OCI-M1 (cell line): ENCODE data around the gene RNASEH1.

ENCODE experiments used
- DNase-seq: peaks from one replicate; lab custom pipeline; 2025; lab: John Stamatoyannopoulos, UW

The RNASEH1 gene

DNA sequence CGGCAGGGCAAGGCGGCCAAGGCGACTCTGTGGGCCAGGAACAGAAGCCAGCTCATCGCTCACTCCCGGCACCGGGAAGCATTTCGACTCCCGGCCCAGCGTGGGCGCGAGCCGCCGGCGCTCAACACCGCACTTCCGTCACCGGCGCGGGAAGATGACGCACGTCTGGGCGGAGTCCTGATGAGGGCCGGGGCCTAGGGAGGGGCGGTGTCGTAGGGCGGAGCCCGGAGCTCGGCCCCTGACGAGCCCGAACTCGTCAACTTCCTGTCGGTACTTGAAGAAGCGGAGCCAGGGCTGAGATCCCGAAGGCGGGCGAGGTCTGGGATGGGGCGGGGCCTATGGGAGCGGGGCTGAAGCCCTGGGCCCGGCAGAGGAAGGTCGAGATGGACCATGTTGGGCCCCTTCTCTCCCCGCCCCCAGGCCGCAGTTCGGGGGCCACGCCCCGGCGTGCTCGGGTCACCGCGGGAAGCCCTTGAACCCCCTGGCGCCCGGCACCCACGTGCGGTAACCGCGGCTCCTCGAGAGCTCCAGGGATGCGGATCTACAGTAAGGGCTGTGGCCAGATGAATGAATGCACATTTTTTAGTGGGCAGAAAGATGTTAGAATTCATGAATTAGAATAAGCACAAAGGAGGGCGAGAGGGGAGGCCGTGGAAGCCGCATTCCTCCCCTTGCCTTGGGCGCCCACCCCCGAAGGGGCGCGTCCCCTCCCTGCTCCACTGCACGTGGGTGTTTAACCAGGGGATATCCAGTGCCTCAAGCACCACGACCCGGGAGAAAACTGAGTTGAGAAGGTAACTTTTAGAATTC is at the start of gene RNASEH1:
Gene RNASEH1, minus strand, starts transcription at position 129 of the 810 bp plus-strand sequence. Its CDS starts 73 bp downstream, at position 56.
- DNase-seq = peak; percentile 99

DNA sequence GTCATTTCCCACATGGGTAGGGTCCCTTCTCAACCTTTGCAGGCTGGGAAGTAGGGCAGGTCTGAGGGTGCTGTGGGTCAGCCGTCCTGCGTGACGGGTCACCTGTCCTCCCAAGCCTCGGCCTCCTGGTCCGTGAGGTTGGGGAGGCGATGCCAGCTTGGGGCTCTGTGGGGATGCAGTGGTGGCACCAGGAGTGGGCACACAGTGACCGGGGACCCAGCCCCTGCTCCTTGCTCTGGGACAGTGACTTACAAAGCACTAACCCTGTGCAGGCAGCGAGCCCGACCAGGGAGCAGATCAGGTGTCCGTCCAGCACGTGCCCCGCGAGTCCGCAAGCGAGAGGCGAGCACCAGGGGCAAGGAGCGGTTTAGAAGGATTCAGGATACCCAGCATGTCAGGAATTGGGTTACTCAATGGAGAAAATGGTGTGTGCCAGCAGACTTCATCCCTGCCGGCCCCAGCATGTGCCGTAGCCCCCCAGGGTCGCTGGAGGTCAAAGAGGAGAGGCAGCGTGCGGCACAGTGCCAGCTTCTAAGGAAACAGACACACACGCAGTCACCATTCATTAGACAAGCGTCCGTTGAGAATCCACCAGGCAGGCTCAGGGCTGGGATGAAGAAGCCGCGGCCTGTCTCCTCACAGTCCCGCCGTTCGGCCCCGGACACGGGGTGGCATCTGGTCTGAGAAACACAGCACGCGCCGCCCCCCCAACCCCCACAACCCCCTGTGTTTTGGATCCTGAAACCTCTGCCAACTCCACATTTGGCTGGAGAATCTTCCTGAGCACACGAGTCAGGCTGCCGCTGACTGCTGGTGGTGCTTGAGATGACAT is 48.5 kb upstream of the RNASEH1 start:
- DNase-seq = no peak

DNA sequence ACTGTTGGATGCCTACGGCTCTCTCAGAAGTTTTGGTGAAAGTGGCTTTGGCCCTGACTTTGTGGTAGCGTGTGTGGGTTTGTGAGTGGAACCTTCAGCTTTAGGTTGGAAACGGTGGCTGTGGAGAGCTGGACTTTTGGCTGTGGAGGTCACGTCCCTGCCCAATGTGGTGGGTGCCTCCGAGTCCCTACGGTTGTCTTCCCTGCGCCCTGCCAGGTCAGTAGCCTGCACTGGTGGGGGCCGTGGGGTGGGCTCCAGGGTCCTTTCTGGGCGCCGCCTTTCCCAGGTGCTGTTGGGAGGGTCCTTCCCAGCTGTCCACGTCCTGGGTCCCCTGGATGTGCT is 47.9 kb upstream of the RNASEH1 start:
- no peak for DNase-seq

DNA sequence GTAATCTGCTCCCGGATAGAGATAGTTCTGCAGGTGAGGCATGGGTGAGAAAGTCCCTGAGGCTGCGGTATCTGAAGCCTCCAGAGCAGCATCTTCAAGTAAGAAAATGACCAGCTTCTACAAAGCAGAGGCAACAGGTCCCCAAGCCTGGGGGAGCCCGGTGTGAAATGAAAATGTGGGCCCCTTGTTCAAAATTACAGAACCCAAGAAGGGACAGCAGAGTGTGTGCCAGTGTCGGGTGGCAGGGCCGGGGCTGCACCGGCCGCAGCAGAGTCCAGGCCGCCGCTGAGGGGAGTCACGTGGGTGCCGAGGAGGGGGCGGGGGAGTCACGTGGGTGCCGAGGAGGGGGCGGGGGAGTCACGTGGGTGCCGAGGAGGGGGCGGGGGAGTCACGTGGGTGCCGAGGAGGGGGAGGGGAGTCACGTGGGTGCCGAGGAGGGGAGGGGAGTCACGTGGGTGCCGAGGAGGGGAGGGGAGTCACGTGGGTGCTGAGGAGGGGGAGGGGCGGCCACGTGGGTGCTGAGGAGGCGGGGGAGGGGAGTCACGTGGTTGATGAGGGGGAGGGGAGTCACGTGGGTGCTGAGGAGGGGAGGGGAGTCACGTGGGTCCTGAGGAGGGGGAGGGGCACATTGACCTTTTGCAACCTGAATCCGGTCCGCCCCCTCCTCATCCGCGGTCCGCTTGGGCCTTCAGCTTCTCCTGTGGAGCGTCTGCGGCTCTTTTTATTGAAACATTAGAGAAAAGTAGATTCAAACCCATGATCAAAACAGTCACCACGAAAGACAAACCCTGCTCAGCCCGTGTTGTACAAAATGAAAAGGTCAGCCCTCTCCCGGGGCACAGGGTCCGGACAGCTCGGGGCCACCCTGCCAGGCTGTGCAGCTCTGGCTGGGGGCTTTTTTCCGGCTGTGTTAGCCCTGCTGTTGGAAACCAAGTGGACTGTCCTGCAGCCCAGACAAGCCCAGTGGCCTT is 47.1 kb upstream of the RNASEH1 start:
- DNase-seq = peak; percentile 84

GRCh38 chr2:3604207-3604877 is 46.2 kb upstream of the RNASEH1 start:
- no peak for DNase-seq

DNA sequence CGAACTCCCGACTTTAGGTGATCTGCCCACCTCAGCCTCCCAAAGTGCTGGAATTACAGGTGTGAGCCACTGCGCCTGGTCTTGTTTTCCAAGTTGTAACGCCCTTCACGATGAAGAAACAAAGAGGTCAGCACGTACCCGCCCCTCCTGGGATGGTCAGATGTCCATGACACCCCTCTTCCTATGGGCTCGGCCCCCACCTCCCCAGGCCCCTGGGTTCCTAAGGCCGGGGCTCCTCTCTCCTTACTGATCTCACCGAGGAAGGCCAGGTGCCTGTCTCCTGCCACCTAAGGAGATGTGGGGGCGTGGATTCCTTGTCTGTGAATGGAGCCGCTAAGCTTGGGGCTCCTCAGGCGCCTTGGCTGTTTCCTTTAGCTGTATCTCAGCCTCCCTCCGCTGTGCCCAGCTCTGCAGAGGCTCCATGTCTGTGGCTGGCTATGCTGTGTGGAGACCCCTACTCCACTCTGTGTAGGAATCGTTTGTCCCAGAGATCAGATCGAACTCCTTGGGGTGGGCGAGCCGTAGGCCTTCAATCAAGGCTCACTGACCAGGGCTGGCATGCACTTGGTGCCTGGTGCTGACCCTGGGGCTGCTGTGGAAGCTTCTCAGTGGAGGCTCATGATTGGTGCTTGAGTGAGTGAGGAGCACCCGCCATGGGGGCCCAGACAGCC is 45.5 kb upstream of the RNASEH1 start:
- DNase-seq = no peak

- no peak for DNase-seq
These were observed 44.6 kb upstream of the RNASEH1 start for GRCh38 chr2:3602553-3603339.

DNA sequence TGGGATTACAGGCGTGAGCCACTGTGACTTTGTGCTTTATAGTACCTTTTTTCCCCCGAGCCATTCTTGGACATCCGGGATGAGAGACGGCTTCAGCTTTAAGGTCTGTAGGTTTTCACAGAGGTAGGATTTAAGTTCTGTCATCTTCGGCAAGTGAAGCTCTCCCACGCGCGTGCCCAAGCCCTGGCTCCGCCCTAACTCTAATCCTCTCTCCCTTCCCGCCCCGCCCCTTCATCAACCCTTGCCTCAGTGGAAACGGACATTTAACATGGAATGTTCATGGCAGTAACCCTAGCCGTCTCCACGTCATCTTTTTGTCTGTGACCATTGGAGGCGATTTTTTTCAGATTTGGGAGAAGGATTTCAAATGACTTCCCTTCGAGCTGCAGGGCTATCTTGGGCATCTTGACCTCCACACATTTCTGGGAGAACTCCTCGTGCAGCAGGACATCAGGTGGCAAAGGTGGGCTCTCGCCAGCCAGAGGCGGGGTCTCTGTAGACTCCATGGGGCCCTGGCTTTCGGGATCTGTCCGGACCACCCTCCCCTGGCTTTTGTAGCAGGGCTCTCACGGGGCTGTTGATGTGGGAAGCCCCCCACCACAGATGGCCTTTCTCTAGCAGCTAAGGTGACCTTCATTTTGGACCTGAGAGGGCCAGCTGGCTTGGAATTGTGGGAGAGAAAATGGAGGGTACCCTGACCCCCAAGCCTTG is 43.6 kb upstream of the RNASEH1 start:
- no peak for DNase-seq

DNA sequence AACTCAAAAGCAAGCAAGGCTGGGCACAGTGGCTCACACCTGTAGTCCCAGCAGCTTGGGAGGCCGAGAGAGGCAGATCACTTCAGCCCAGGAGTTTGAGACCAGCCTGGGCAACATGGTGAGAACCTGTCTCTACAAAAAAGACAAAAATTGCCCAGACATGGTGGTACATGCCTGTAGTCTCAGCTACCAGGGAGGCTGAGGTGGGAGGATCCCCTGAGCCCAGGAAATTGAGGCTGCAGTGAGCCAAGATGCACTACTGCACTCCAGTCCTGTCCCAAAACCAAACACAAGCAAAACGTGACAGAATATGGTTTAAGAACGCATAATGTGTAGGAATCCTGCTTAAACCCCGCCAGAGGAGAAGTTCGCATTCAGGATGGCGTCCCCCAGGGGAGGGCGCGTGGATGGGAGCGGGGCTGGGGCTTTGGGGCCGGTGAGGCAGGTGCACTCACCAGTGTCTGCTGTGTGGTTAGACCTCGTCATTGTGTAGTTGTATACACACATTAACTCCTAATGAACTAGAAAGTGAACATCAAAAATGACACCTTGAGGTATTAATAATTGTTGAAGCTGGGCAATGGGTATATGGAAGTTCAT is 42.2 kb upstream of the RNASEH1 start:
- no peak for DNase-seq

- DNase-seq = peak; percentile 39
These were observed 41.0 kb upstream of the RNASEH1 start for GRCh38 chr2:3598912-3599854.

- DNase-seq = no peak
These were observed 40.2 kb upstream of the RNASEH1 start for GRCh38 chr2:3598197-3598910.

- DNase-seq = no peak
These were observed 39.4 kb upstream of the RNASEH1 start for GRCh38 chr2:3597567-3597966.

GRCh38 chr2:3596901-3597417 is 38.8 kb upstream of the RNASEH1 start:
- DNase-seq = no peak

GRCh38 chr2:3595985-3596384 is 37.9 kb upstream of the RNASEH1 start:
- peak; percentile 11 for DNase-seq

DNA sequence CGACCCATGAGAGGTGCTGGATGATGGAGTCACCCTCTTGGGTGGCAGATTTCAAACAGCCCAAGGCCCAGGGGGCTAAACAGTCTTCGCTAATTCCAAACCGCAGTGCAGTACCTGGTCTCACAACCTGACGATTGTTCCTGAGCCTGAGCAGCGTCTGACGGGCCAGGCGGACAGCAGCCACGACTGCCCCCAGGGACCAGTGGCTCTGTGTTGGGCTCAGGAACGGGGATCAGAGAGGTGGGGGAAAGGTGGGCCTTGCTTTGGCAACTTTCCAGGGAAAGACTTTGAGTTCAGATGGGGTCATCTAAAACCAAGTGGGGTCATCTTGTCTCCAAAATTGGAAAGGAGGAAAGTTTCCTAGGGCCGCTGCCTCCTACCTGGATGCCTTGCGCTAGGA is 37.3 kb upstream of the RNASEH1 start:
- no peak for DNase-seq

DNA sequence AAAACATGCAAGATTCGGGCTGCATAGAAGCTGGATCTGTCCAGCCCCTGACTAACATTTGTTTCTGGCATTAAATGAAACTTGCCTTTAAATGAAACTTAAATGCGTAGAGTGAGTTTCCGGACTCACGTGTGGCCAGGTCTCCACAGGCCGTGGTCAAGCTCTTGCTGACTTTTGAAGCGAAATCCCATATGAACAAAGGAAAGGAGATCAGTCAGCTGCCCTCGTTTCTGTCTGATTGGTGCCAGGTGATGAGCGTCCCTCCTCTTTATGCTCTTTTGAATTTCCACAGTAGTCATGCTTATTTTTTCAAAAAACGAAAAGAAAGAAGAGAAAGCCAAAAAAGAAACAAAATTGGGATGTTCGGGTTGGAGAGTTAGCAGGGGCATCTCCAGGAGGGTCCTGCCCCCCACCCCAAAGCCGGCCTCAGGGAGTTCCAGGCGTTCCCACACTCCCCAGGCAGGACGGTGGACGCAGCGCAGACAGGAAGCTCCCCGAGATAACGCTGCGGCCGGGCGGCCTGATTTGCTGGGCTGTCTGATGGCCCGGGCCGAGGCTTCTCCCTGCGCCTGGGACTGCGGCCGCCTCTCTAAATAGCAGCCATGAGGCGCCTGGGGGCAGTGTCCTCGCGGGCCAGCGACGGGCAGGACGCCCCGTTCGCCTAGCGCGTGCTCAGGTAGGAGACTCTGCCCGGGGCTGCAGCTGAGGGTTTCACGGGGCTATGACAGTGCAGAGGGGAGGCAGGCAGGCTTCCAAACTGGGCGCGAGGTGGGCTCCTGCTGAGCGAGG is 36.6 kb upstream of the RNASEH1 start, which contains the start of gene COLEC11:
Gene COLEC11, plus strand, starts transcription at position 620 of the 789 bp plus-strand sequence. CDS start 9,229 bp downstream, outside the sequence.
- DNase-seq = peak; percentile 63
